GM12878 (cell line): ENCODE results near the gene THYN1. TPM values are rescaled to one million over a fixed set of nuclear protein-coding genes. Genes with fewer than 3 reads are reported as not detected.

Experiments
- BACH1 ChIP-seq: fragments of 450-650 bp; IDR thresholded peaks from 2 replicates; pipeline ENCODE4 v1.6.1; 2017; ENCODE audit warnings: mild to moderate bottlenecking, borderline replicate concordance
- EP300 ChIP-seq, 2 experiments: fragments of 150-350 bp in 1 of 2; IDR thresholded peaks; 2 replicates each; pipeline ENCODE4 v1.6.1; 2011 to 2012; ENCODE audit warnings: low read depth in 2 of 2, low read length in 2 of 2, borderline replicate concordance in 1 of 2, improper control_type of control experiment in 1 of 2, inconsistent platforms in 1 of 2; ENCODE audit not compliant: control insufficient read depth in 1 of 2
- HDAC2 ChIP-seq: fragments of 200-600 bp; sonication (generic); IDR thresholded peaks from 2 replicates; pipeline ENCODE4 v1.6.1; 2017
- IKZF2 ChIP-seq, 2 experiments: fragments of 450-650 bp; IDR thresholded peaks; 2 replicates each; pipeline ENCODE4 v1.6.1; 2017; ENCODE audit warnings: mild to moderate bottlenecking in 2 of 2, moderate library complexity in 2 of 2
- JUND ChIP-seq: IDR thresholded peaks from 2 replicates; pipeline ENCODE4 v1.6.1; 2012; ENCODE audit warnings: low read depth, mild to moderate bottlenecking, low read length, improper control_type of control experiment, moderate library complexity
- KAT2A ChIP-seq: conservative IDR thresholded peaks from 2 replicates; pipeline ENCODE4 v1.6.1; 2011; ENCODE audit warnings: low read depth, low read length; ENCODE audit not compliant: control insufficient read depth
- MTA2 ChIP-seq: fragments of 450-650 bp; IDR thresholded peaks from 2 replicates; pipeline ENCODE4 v1.6.1; 2016; ENCODE audit warnings: low read depth, mild to moderate bottlenecking, moderate library complexity
- NKRF ChIP-seq: fragments of 450-650 bp; conservative IDR thresholded peaks from 2 replicates; pipeline ENCODE4 v1.6.1; 2017; ENCODE audit warnings: mild to moderate bottlenecking, moderate library complexity
- PAX5 ChIP-seq: IDR thresholded peaks from 2 replicates; pipeline ENCODE4 v1.6.1; 2011; ENCODE audit warnings: low read depth, low read length, borderline replicate concordance
- POU2F2 ChIP-seq: IDR thresholded peaks from 3 replicates; pipeline ENCODE4 v1.6.1; 2011; ENCODE audit warnings: low read depth, mild to moderate bottlenecking, low read length, borderline replicate concordance
- RB1 ChIP-seq: fragments of 450-650 bp; formaldehyde crosslinking; IDR thresholded peaks from 2 replicates; pipeline ENCODE4 v1.6.1; 2017; ENCODE audit warnings: mild to moderate bottlenecking, borderline replicate concordance
- RUNX3 ChIP-seq: IDR thresholded peaks from 2 replicates; pipeline ENCODE4 v1.6.1; 2012; ENCODE audit warnings: low read length, inconsistent platforms
- SIX5 ChIP-seq: IDR thresholded peaks from 2 replicates; pipeline ENCODE4 v1.6.1; 2011; ENCODE audit warnings: mild to moderate bottlenecking, low read depth, low read length, moderate library complexity; ENCODE audit not compliant: severe bottlenecking
- SKIL ChIP-seq: fragments of 450-650 bp; IDR thresholded peaks from 2 replicates; pipeline ENCODE4 v1.6.1; 2017; ENCODE audit warnings: mild to moderate bottlenecking, low read depth, inconsistent platforms; ENCODE audit not compliant: poor library complexity, severe bottlenecking
- SMAD5 ChIP-seq: IDR thresholded peaks from 2 replicates; pipeline ENCODE4 v1.6.1; 2016; ENCODE audit warnings: antibody characterized with exemption, low read depth
- SPI1 ChIP-seq: IDR thresholded peaks from 2 replicates; pipeline ENCODE4 v1.6.1; 2011; ENCODE audit warnings: low read depth, mild to moderate bottlenecking, low read length, moderate library complexity, borderline replicate concordance; ENCODE audit not compliant: insufficient read depth
- TCF12 ChIP-seq: IDR thresholded peaks from 2 replicates; pipeline ENCODE4 v1.6.1; 2011; ENCODE audit warnings: low read depth, mild to moderate bottlenecking, low read length
- YY1 ChIP-seq: IDR thresholded peaks from 2 replicates; pipeline ENCODE4 v1.6.1; 2011; ENCODE audit warnings: low read depth, mild to moderate bottlenecking, low read length
- ZBED1 ChIP-seq: IDR thresholded peaks from 2 replicates; pipeline ENCODE4 v1.6.1; 2016; ENCODE audit warnings: borderline replicate concordance
- ZNF217 ChIP-seq: fragments of 450-650 bp; IDR thresholded peaks from 2 replicates; pipeline ENCODE4 v1.6.1; 2017; ENCODE audit warnings: antibody characterized with exemption, mild to moderate bottlenecking
- polyA plus RNA-seq, 11 experiments: library from polyadenylated mRNA; depleted of rRNA in 4 of 11; unstranded in 6 of 11; stranded (reverse) in 5 of 11; fragments of >200 nt; fragmentation: Nextera tagmentation in 4 of 11; fragmentation: Illumina TruSeq in 1 of 11; extraction: Ambion mirVana in 4 of 11; extraction: Trizol in 1 of 11; gene quantifications; 1 replicate in 1 of 11; 2 replicates in 10 of 11; pipeline versions ENCODE4 v1.2.1 to v1.2.3, GENCODE V29; 2011 to 2016; ENCODE audit warnings: inconsistent platforms in 2 of 11, missing spikeins in 2 of 11, low read depth in 1 of 11
- total RNA-seq, 4 experiments: library from RNA; depleted of rRNA in 3 of 4; stranded (reverse); fragments of >200 nt in 3 of 4; fragmentation: Illumina TruSeq in 1 of 4; extraction: Trizol in 1 of 4; gene quantifications; 2 replicates each; pipeline versions ENCODE4 v1.2.1 to v1.2.3, GENCODE V29; 2013 to 2021
- TF ChIP-seq, protein P1 (sequence below): fragments of 450-650 bp; IDR thresholded peaks from 2 replicates; pipeline ENCODE4 v1.6.1; 2018; ENCODE audit warnings: borderline replicate concordance, mild to moderate bottlenecking; ENCODE audit not compliant: partially characterized antibody
- TF ChIP-seq, protein P2 (sequence below): fragments of 450-650 bp; IDR thresholded peaks from 2 replicates; pipeline ENCODE4 v1.6.1; 2016; ENCODE audit warnings: mild to moderate bottlenecking
- TF ChIP-seq, protein P3 (sequence below): IDR thresholded peaks from 2 replicates; pipeline ENCODE4 v1.6.1; 2011; ENCODE audit warnings: mild to moderate bottlenecking, low read depth, low read length, moderate library complexity; ENCODE audit not compliant: insufficient replicate concordance

The THYN1 gene
- total and polyA plus RNA-seq, 10 of the 15 experiments (the other 5 are each of a cell fraction or from before 2014, with no cell fraction given) = 45.7 to 221 (median 96.3) TPM

GRCh38 chr11:134228625-134229024 is 24.5 kb downstream of the THYN1 start (continued):
- TF ChIP-seq SKIL (peak; percentile 54), SMAD5 (no peak), IKZF2 (IDR thresholded peaks at IDR 0.05) (peak; percentile 22 to 53; a peak in 2 of 4 replicates), BACH1 (no peak), MTA2 (peak; percentile 73), EP300 (IDR thresholded peaks at IDR 0.05; ENCODE audit: borderline replicate concordance in 1 of 2, control insufficient read depth in 1 of 2, low read depth in 2 of 2, low read length in 2 of 2) (peak; percentile 25 to 45; a peak in 1 of 4 replicates), NKRF (no peak), TCF12 (peak; percentile 72; the same call in 1 of the 2 replicates), PAX5 (peak; percentile 98), RUNX3 (peak; percentile 98), JUND (no peak), SPI1 (no peak), KAT2A (no peak), RB1 (no peak), HDAC2 (no peak), YY1 (0 out of 2 replicates have a peak, but pooled peaks have one; percentile 5), ZNF217 (peak; percentile 53; the same call in 1 of the 2 replicates), POU2F2 (peak; percentile 87; the same call in 2 of the 3 replicates), ZBED1 (0 out of 2 replicates have a peak, but pooled peaks have one; percentile 29), SIX5 (no peak)
- TF ChIP-seq, protein P1, sequence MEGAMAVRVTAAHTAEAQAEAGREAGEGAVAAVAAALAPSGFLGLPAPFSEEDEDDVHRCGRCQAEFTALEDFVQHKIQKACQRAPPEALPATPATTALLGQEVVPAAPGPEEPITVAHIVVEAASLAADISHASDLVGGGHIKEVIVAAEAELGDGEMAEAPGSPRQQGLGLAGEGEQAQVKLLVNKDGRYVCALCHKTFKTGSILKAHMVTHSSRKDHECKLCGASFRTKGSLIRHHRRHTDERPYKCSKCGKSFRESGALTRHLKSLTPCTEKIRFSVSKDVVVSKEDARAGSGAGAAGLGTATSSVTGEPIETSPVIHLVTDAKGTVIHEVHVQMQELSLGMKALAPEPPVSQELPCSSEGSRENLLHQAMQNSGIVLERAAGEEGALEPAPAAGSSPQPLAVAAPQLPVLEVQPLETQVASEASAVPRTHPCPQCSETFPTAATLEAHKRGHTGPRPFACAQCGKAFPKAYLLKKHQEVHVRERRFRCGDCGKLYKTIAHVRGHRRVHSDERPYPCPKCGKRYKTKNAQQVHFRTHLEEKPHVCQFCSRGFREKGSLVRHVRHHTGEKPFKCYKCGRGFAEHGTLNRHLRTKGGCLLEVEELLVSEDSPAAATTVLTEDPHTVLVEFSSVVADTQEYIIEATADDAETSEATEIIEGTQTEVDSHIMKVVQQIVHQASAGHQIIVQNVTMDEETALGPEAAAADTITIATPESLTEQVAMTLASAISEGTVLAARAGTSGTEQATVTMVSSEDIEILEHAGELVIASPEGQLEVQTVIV = no peak
- TF ChIP-seq, protein P2, sequence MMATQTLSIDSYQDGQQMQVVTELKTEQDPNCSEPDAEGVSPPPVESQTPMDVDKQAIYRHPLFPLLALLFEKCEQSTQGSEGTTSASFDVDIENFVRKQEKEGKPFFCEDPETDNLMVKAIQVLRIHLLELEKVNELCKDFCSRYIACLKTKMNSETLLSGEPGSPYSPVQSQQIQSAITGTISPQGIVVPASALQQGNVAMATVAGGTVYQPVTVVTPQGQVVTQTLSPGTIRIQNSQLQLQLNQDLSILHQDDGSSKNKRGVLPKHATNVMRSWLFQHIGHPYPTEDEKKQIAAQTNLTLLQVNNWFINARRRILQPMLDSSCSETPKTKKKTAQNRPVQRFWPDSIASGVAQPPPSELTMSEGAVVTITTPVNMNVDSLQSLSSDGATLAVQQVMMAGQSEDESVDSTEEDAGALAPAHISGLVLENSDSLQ = peak; percentile 91
- TF ChIP-seq, protein P3, sequence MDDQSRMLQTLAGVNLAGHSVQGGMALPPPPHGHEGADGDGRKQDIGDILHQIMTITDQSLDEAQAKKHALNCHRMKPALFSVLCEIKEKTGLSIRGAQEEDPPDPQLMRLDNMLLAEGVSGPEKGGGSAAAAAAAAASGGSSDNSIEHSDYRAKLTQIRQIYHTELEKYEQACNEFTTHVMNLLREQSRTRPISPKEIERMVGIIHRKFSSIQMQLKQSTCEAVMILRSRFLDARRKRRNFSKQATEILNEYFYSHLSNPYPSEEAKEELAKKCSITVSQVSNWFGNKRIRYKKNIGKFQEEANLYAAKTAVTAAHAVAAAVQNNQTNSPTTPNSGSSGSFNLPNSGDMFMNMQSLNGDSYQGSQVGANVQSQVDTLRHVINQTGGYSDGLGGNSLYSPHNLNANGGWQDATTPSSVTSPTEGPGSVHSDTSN = peak; percentile 51
